Measurements from ENCODE around the gene TPP1. TPM values are rescaled to one million over a fixed set of nuclear protein-coding genes. Genes with fewer than 3 reads are reported as not detected.

Gene TPP1
- total RNA-seq, 3 donors from 2014 or later, result 27.2 to 71.4 (median 38.2) TPM

DNA sequence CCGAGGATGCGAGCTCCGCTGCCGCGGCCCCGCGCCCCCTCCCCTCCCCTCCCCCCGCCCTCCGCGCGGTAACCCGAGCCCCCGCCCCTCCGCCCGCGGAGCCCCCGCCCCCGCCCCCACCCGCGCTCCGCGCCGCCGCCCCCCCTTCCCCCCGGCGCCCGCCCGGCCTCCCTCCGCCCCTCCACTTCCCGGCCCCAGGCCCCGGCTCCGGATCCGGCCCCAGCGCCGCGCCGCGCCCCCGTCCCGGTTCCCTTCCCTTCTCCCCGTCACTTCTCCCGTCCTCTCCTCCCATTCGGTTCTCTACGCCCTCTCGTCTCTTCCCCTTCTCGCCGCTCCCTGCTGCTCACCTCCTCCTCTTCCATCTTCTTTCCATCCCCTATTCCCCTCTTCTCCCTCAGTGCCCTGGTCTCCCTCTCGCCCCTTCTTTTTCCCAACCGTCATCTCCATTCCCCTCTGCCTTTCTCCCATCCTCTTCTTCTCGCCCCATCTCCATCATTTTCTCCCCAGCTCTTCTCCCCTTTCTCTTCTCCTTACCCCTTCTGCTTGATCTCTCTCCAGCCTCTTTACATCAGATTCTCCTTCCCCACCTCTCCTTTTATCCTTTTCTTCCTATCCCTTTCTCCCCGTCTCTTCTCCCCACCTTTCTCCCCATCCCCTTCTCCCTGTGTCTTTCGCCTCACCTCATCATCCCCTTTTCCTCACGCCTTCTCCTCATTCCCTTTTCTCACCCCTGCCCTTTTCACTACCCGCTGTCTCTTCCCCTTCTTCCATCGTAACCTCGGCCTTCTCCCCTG, 36.8 kb upstream of the TPP1 start, which contains the start of gene DCHS1:
Gene DCHS1 (minus strand): TSS at position 20 of the 794 bp plus-strand sequence. CDS start 14,196 bp downstream, outside the sequence.
- intact Hi-C loops (cut with DNase I; ENCODE audit: low total_unique reads), result loop anchor here (1.0 kb wide), 1 partner anchor 31 kb away; no protein-coding TSS in a partner anchor
- Histone ChIP-seq H3K27me3 (no peaks in the 10 kb centered on the region), H3K4me3 (peak within 1 kb of the TSS; percentile 51 to 85 (median 59)), H3K9me3 (no peaks in the 10 kb centered on the region), H3K4me1 (no peaks in the 10 kb centered on the region), H3K36me3 (no peaks in the 10 kb centered on the region), H3K27ac (peak within 1 kb of the TSS; percentile 60 to 92)
- DNase-seq (ENCODE audit: low spot score in 2 of 2), result no peak
- no peak for TF ChIP-seq POLR2AphosphoS5 (IDR thresholded peaks at IDR 0.05)
- no peak for TF ChIP-seq CTCF (IDR thresholded peaks at IDR 0.05)
- TF ChIP-seq POLR2A (IDR thresholded peaks at IDR 0.05), result no peak

DNA sequence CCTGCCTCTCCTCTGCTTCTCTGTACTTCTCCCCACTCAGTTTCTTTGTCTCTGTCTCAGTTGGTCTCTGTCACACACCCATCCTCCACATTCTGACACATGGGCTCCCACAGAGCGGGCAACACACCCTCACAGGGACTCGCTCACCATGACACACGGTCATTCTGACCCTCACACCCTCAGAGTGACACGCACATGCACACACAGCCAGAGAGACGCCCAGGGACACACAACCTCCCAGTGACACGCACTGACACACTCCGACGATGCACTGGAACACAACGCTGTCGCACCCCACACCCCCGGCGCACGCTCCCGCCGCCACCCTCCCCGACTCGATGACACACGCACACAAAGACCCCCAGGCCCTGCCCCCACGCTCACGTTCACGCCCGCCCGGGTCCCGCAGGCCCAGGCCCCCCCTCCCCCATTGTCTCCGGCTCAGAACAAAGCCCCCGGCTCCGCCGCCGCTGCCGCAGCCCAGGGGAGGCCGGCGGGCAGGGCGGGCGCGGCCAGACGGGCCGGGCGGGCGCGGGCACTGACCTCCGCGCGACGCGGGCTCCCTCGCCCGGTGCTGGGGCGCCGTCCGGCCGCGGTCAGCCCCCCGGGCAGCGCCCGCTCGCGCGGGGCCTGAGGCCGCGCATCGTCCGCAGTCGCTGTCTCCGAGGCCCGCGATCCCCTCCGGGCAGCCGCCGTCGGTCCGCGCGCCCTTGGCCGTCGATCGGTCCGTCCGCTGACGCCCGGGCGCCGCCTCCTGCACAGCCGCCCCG, 36.0 kb upstream of the TPP1 start:
- no peaks in the 10 kb centered on the region for H3K27me3 ChIP-seq
- H3K36me3 ChIP-seq, result no peaks in the 10 kb centered on the region
- TF ChIP-seq POLR2A (IDR thresholded peaks at IDR 0.05), result no peak
- no peak for TF ChIP-seq CTCF (IDR thresholded peaks at IDR 0.05)
- no peak for TF ChIP-seq POLR2AphosphoS5 (IDR thresholded peaks at IDR 0.05)
- DNase-seq (ENCODE audit: low spot score in 2 of 2), result no peak
- no peaks in the 10 kb centered on the region for H3K4me1 ChIP-seq
- peak overlapping the region; percentile 60 to 92 for H3K27ac ChIP-seq
- peak overlapping the region; percentile 51 to 85 (median 59) for H3K4me3 ChIP-seq
- H3K9me3 ChIP-seq, result no peaks in the 10 kb centered on the region
- intact Hi-C loops (cut with DNase I; ENCODE audit: low total_unique reads), result loop anchor here (1.0 kb wide), 1 partner anchor 32 kb away; no protein-coding TSS in a partner anchor

GRCh38 chr11:6654281-6655019, 35.2 kb upstream of the TPP1 start:
- H3K4me1 ChIP-seq, result no peaks in the 10 kb centered on the region
- peak overlapping the region; percentile 60 to 92 for H3K27ac ChIP-seq
- DNase-seq (ENCODE audit: low spot score in 2 of 2), result no peak
- TF ChIP-seq POLR2AphosphoS5 (IDR thresholded peaks at IDR 0.05) (no peak), CTCF (IDR thresholded peaks at IDR 0.05) (no peak), POLR2A (IDR thresholded peaks at IDR 0.05) (no peak)
- intact Hi-C loops (cut with DNase I; ENCODE audit: low total_unique reads), result loop anchor here (1.0 kb wide), 1 partner anchor 33 kb away; no protein-coding TSS in a partner anchor
- no peaks in the 10 kb centered on the region for H3K27me3 ChIP-seq
- no peaks in the 10 kb centered on the region for H3K9me3 ChIP-seq
- peak overlapping the region; percentile 51 to 85 (median 59) for H3K4me3 ChIP-seq
- H3K36me3 ChIP-seq, result no peaks in the 10 kb centered on the region

- intact Hi-C loops (cut with DNase I; ENCODE audit: low total_unique reads), result no loop called here
- TF ChIP-seq POLR2A (IDR thresholded peaks at IDR 0.05), result no peak
- no peak for TF ChIP-seq CTCF (IDR thresholded peaks at IDR 0.05)
- no peak for TF ChIP-seq POLR2AphosphoS5 (IDR thresholded peaks at IDR 0.05)
- no peak for DNase-seq (ENCODE audit: low spot score in 2 of 2)
- Histone ChIP-seq H3K27me3 (no peaks in the 10 kb centered on the region), H3K36me3 (no peaks in the 10 kb centered on the region), H3K4me1 (no peaks in the 10 kb centered on the region), H3K4me3 (no peak overlapping the region), H3K9me3 (no peaks in the 10 kb centered on the region), H3K27ac (no peak overlapping the region)
Measured at GRCh38 chr11:6653656-6654055, 34.4 kb upstream of the TPP1 start.

Measured in breast epithelium (tissue), 4 donors.